Dermis microvascular lymphatic vessel endothelial cell (primary cell): ENCODE data around the gene RALGAPA2. TPM values are rescaled to one million over a fixed set of nuclear protein-coding genes. Genes with fewer than 3 reads are reported as not detected.

Source experiments
- DNase-seq, 2 donors: peaks; one replicate each; pipeline versions ENCODE4 v3.0.0 to v3.0.0-alpha.2; 2010; ENCODE audit warnings: low read depth in 2 of 2
- total RNA-seq: library from RNA; depleted of rRNA; stranded (reverse); fragments of >200 nt; gene quantifications from 2 replicates; pipeline ENCODE4 v1.2.1, GENCODE V29; 2014

RALGAPA2 gene
- total RNA-seq, 1 donor from 2014 or later, result 20.4 TPM

- DNase-seq, result no peak
Observed at GRCh38 chr20:20440481-20440880, 272.0 kb downstream of the RALGAPA2 start.

- DNase-seq, result no peak
Observed at GRCh38 chr20:20439602-20440190, 272.7 kb downstream of the RALGAPA2 start.

GRCh38 chr20:20437314-20437713 is 275.1 kb downstream of the RALGAPA2 start:
- DNase-seq, result no peak

GRCh38 chr20:20436689-20437088 is 275.8 kb downstream of the RALGAPA2 start:
- no peak for DNase-seq

- no peak for DNase-seq
Observed at GRCh38 chr20:20435453-20435852, 277.0 kb downstream of the RALGAPA2 start.

GRCh38 chr20:20432618-20433286 is 279.7 kb downstream of the RALGAPA2 start:
- DNase-seq, result no peak

- no peak for DNase-seq
Observed at GRCh38 chr20:20430066-20430465, 282.4 kb downstream of the RALGAPA2 start.

- no peak for DNase-seq
Observed at GRCh38 chr20:20428067-20428466, 284.4 kb downstream of the RALGAPA2 start.

- DNase-seq, result no peak
Observed at GRCh38 chr20:20427227-20427864, 285.1 kb downstream of the RALGAPA2 start.

GRCh38 chr20:20426655-20426907 is 285.9 kb downstream of the RALGAPA2 start:
- DNase-seq, result no peak

GRCh38 chr20:20425823-20426654 is 286.4 kb downstream of the RALGAPA2 start:
- DNase-seq, result no peak

- no peak for DNase-seq
Observed at GRCh38 chr20:20423117-20423516, 289.3 kb downstream of the RALGAPA2 start.

GRCh38 chr20:20417876-20418676 is 294.4 kb downstream of the RALGAPA2 start:
- DNase-seq, result no peak

- no peak for DNase-seq
Observed at GRCh38 chr20:20415321-20415720, 297.1 kb downstream of the RALGAPA2 start.

- no peak for DNase-seq
Observed at GRCh38 chr20:20414640-20415220, 297.7 kb downstream of the RALGAPA2 start.

- no peak for DNase-seq
Observed at GRCh38 chr20:20413810-20414281, 298.6 kb downstream of the RALGAPA2 start.

- peak in 1 of 2 donors; percentile 78 for DNase-seq
Observed at GRCh38 chr20:20412750-20413149, 299.7 kb downstream of the RALGAPA2 start.

- DNase-seq, result no peak
Observed at GRCh38 chr20:20411836-20412235, 300.6 kb downstream of the RALGAPA2 start.

- DNase-seq, result no peak
Observed at GRCh38 chr20:20411402-20411801, 301.0 kb downstream of the RALGAPA2 start.

- DNase-seq, result no peak
Observed at GRCh38 chr20:20410678-20411077, 301.8 kb downstream of the RALGAPA2 start.

GRCh38 chr20:20409331-20409730 is 303.1 kb downstream of the RALGAPA2 start:
- DNase-seq, result no peak
